ACC112 (cell line): ENCODE results near the gene SLC6A11.

ENCODE experiments used
- H2AFZ ChIP-seq: fragments of 200-600 bp; sonication (generic); one replicate; pipeline ENCODE4 v1.6.0; 2017; ENCODE audit warnings: antibody characterized with exemption, low read length; ENCODE audit not compliant: unreplicated experiment
- H3K27ac ChIP-seq: fragments of 200-600 bp; sonication (generic); 2 replicates; pipeline ENCODE4 v1.5.1; 2014; ENCODE audit warnings: low read depth, mild to moderate bottlenecking, antibody characterized with exemption, low read length, moderate library complexity
- H3K27me3 ChIP-seq: fragments of 200-600 bp; sonication (generic); 2 replicates; pipeline ENCODE4 v1.6.1; 2014; ENCODE audit warnings: mild to moderate bottlenecking, antibody characterized with exemption, low read length, moderate library complexity, mixed read lengths; ENCODE audit not compliant: insufficient read depth
- H3K36me3 ChIP-seq: fragments of 200-600 bp; sonication (generic); 2 replicates; pipeline ENCODE4 v1.6.1; 2016; ENCODE audit warnings: mild to moderate bottlenecking, antibody characterized with exemption, low read length, moderate library complexity, mixed read lengths; ENCODE audit not compliant: insufficient read depth
- H3K4me1 ChIP-seq: fragments of 200-600 bp; sonication (generic); one replicate; pipeline ENCODE4 v1.6.1; 2016; ENCODE audit warnings: low read length, mixed read lengths; ENCODE audit not compliant: insufficient read depth, unreplicated experiment, control insufficient read depth
- H3K4me3 ChIP-seq: fragments of 200-600 bp; sonication (generic); 2 replicates; pipeline ENCODE4 v1.5.1; 2014; ENCODE audit warnings: mild to moderate bottlenecking, low read depth, low read length
- H3K79me2 ChIP-seq: fragments of 200-600 bp; sonication (generic); one replicate; pipeline ENCODE4 v1.6.0; 2016; ENCODE audit warnings: low read length; ENCODE audit not compliant: control insufficient read depth, unreplicated experiment, insufficient read depth

SLC6A11 gene

DNA sequence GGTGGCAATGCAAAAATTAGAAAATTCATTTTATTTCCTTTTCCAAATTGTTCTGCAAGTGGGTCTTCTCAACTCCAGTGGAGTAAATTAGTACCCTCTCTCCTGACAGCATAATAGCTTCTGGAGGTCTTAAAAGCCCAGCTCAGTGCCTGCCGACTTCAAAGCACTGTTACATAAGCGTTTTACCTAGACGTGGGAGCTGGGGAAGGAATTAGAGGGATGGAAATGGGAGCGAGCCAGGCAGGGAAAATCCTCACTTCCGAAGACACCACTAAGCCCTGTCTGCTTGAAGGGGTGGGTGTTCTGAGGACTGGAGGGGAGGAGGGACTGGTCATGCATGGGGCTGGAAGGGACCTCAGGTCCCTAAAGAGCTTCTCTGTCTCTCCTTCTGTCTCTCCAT, 99.3 kb downstream of the SLC6A11 start:
- no peaks in the 10 kb centered on the region for H3K79me2 ChIP-seq
- H3K4me3 ChIP-seq, result no peak overlapping the region
- peaks cover 12% of the 10 kb centered on the region for H3K4me1 ChIP-seq
- no peak overlapping the region for H3K27ac ChIP-seq
- peaks cover 72% of the 10 kb centered on the region for H3K27me3 ChIP-seq
- H2AFZ ChIP-seq, result no peak overlapping the region
- H3K36me3 ChIP-seq, result no peaks in the 10 kb centered on the region

DNA sequence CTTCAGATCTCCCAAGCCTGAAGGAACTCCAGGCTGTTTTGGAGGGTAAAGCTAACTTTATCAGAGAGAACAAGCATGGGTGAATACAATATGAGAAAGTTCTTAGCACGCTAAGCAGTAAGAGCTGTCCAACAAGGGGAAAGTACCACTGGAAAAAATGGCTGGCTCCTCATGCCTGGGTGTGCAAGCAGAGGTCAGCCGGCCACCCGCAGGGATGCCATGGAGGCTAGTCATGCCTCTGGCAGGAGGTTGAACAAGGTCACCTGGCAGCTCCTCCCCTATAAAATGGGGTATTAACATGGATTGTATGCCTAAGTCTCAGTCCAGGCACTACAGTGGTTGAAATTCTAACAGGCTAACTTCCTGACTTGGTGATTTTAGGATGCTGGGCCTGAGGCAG, 101.1 kb downstream of the SLC6A11 start:
- Histone ChIP-seq H3K4me1 (peaks cover 12% of the 10 kb centered on the region), H3K36me3 (no peaks in the 10 kb centered on the region), H3K27ac (no peak overlapping the region; the same call in 1 of the 2 replicates), H3K27me3 (peaks cover 76% of the 10 kb centered on the region), H3K79me2 (no peaks in the 10 kb centered on the region), H2AFZ (no peak overlapping the region), H3K4me3 (no peak overlapping the region)

DNA sequence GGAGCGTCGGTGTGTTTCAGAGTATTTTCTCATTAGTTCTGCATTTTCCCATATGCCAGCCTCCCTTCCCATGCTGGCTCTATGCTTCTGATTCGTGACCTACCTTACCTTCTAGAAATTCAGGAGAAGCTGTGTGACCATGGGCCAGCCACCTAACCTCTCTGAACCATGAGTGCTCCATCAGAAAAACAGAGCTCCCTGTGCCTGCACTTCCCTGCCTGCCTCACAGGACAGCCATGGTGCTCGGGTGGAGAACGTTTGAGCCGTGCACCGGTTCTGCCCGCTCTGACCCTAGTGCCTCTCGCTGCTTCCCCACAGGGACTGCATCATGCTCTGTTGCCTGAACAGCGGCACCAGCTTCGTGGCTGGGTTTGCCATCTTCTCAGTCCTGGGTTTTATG, 102.0 kb downstream of the SLC6A11 start:
- Histone ChIP-seq H3K4me3 (no peak overlapping the region), H2AFZ (no peak overlapping the region), H3K4me1 (peaks cover 12% of the 10 kb centered on the region), H3K36me3 (no peaks in the 10 kb centered on the region), H3K79me2 (no peaks in the 10 kb centered on the region), H3K27me3 (peaks cover 75% of the 10 kb centered on the region), H3K27ac (no peak overlapping the region)

DNA sequence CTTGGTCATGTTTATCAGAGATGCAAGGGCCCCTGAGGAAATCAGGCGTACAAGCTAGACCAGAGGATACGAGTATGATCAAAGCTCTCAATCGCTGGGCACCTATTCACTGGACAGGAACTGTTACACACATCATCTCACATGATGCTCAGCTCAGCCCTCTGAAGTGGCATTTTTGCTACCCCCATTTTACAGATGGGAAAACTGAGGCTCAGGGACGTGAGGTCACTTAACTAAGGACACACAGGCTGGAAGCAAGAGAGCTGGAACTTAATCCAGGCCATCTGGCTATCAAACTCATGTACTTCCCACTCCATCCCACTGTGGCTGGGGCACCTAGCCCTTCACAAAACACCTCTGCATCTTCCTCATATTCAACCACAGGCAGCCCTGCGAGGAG, 103.6 kb downstream of the SLC6A11 start:
- Histone ChIP-seq H3K27me3 (peaks cover 75% of the 10 kb centered on the region), H3K36me3 (no peaks in the 10 kb centered on the region), H3K4me1 (peaks cover 12% of the 10 kb centered on the region), H3K4me3 (no peak overlapping the region), H3K79me2 (no peaks in the 10 kb centered on the region), H3K27ac (no peak overlapping the region), H2AFZ (no peak overlapping the region)

DNA sequence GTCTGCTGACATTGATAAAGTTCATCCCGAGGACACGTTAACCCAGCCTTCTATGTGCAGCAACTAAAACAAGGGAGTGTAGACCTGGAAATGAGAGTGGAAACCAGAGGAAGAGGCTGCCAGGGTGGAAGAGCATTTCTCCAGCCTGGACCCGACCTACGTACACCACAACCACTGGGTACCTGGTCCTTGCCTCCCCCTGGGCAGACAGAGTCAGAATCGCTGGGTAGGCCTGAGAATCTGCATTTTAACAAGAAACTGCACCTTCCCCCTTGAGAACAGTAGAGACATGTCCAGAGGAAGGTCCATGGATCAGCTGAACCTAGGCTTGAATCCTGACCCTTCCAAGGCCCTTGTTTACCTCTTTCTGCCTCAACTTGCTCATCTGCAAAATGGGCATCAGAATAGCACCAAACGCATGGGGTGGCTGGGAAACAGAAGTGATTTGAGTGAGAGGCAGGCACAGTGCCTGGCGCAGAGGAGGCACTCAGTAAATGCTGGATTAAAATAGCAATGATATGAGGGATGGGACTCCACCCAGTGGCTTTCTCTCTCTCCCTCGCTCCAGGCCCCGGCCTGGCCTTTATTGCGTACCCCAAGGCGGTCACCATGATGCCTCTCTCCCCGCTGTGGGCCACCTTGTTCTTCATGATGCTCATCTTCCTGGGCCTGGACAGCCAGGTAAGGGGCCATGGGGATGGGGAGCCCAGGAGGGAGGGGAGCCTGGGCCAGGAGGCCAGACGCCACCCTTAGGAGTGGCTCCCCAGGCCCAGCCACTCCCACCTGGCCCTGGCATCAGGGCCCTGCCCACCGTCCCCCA, 109.6 kb downstream of the SLC6A11 start:
- Histone ChIP-seq H3K27me3 (peaks cover 37% of the 10 kb centered on the region), H3K36me3 (no peaks in the 10 kb centered on the region)

DNA sequence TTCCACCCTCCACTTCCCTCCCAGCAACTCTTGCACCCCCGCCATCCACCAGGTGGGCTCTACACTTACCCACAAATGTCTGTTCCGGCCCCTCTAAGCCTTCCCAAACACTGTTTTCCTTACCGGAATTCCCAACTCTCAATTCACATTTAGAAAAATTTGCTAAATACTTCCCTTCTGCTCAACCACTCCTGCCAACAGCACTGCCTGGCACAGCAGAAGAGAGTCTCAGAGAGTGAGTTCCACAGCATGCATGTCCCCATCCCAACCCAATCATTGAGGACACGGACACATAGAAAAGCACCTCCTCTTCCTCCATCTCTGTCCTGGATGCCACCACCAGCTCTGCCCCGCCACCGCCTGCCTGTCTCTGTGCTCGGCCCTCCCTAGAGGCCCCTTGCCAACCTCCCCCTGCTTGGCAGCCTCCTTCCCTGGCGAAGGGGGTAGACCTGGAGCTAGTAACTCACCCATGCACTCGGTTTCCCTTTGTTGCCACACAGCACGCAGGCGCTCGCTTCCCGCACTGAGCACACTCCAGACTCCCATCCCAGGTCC, 110.3 kb downstream of the SLC6A11 start:
- H3K79me2 ChIP-seq, result no peaks in the 10 kb centered on the region
- H3K4me3 ChIP-seq, result no peak overlapping the region
- H3K27me3 ChIP-seq, result peaks cover 30% of the 10 kb centered on the region
- H2AFZ ChIP-seq, result no peak overlapping the region
- H3K27ac ChIP-seq, result no peak overlapping the region
- peaks cover 24% of the 10 kb centered on the region for H3K4me1 ChIP-seq
- H3K36me3 ChIP-seq, result no peaks in the 10 kb centered on the region

More for the DNA sequence above, 109.6 kb downstream of the SLC6A11 start:
- no peaks in the 10 kb centered on the region for H3K79me2 ChIP-seq
- no peak overlapping the region for H3K4me3 ChIP-seq
- H2AFZ ChIP-seq, result no peak overlapping the region
- H3K27ac ChIP-seq, result no peak overlapping the region
- H3K4me1 ChIP-seq, result peaks cover 24% of the 10 kb centered on the region

DNA sequence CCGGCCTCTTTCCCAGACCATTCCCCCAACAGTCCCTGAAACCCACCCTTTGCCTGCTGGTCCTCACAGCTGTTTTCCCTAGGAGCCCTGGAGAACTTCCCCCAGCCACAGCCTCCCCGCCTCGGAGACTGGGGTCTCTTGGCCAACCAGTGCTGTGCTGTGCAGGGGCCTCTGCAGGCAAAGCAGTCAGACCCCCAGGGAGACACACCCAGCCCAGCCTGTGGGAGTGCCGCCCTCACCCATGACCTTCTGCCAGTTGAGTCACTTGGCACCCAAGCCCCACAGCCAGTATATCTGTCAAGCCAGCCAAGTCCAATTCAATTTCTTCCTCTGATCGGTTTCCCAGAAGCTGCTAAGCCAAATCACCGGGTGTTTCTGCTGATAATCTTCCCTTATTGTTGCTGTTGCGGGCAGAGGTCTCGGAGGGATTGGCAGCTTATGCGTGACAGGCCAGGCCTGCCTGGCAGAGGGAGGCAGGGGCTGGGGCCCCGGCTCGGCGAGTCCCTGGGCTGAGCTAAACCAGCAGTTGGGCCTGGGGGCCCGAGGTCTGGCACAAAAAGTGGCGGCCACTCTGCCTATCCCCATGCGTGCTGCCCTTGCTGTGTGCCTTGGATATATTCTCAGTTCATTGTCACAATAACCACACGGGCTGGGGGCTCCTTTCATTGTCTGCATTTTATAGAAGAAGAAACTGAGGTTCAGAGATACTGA, 110.9 kb downstream of the SLC6A11 start:
- peaks cover 23% of the 10 kb centered on the region for H3K27me3 ChIP-seq
- H3K27ac ChIP-seq, result no peak overlapping the region
- no peak overlapping the region for H3K4me3 ChIP-seq
- no peaks in the 10 kb centered on the region for H3K79me2 ChIP-seq
- H3K36me3 ChIP-seq, result no peaks in the 10 kb centered on the region
- H3K4me1 ChIP-seq, result peaks cover 24% of the 10 kb centered on the region
- no peak overlapping the region for H2AFZ ChIP-seq

DNA sequence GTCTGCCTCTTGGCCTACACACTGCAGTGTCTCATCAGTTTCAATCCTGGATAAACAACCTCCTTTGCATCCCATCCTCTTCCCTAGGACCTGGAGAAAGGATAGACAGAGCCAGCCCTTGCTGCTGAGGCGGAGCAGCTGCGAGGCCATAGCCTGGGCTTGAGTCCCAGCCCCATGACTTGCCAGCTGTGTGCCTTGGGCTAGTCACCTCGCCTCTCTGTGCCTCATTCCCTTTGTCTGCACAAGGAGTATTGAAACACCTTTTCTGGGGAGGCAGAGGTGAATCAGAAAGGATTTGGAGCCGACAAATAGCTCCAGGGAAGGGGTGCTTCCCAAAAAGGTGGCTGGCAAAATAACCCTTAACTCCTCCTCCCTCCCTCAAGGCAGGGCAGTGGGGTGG, 111.5 kb downstream of the SLC6A11 start:
- Histone ChIP-seq H3K4me1 (peaks cover 24% of the 10 kb centered on the region), H2AFZ (no peak overlapping the region), H3K4me3 (no peak overlapping the region), H3K27me3 (peaks cover 18% of the 10 kb centered on the region), H3K79me2 (no peaks in the 10 kb centered on the region), H3K36me3 (no peaks in the 10 kb centered on the region), H3K27ac (no peak overlapping the region)

DNA sequence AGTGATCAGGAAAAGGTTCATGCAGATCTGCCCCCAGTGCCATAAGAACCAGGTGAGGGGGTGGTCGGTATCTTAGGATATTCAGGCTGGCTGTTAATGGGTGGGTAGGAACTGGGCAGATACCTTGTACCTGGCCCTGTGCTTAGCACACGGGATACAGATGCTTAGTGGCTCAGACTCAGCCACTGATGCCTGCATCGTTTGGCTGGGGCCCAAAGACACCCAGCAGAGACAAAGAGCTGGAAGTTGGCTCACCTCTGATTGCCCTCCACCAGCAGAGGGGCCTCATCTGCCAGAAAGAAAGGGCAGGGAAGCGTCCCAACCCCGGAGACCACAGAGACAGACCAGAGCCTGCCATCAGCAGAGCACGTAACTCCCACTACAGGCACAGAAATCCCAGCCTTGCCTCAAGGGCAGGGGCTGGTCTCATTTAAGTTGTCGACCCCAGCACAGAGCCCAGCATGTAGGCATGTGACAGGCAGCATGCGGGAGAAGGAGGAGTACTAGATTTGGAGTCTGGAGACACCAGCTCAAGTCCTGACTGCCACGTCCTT, 112.5 kb downstream of the SLC6A11 start:
- H3K4me1 ChIP-seq, result peaks cover 30% of the 10 kb centered on the region
- no peak overlapping the region for H2AFZ ChIP-seq
- H3K36me3 ChIP-seq, result no peaks in the 10 kb centered on the region
- H3K27me3 ChIP-seq, result peaks cover 10% of the 10 kb centered on the region; the same call in 1 of the 2 replicates
- no peak overlapping the region for H3K4me3 ChIP-seq
- H3K27ac ChIP-seq, result no peak overlapping the region
- H3K79me2 ChIP-seq, result no peaks in the 10 kb centered on the region

DNA sequence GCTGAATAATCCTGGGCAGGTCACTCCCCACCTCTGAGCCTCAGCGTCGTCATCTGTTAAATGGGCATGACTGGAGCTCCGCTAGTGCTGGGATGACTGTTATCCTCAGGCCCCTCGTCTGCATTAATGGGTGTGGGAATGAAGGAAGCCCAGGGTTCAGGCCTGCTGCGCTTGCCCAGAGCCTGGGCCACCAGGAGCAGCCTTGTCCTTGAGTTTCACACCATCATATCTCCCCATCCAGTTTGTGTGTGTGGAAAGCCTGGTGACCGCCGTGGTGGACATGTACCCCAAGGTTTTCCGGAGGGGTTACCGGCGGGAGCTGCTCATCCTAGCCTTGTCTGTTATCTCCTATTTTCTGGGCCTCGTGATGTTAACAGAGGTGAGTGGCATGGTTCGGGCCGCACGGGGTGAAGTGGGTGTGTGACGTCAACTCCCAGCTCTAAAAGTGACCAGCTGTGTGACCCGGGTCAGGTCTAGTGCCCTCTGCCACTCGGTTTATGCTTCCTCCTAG, 113.0 kb downstream of the SLC6A11 start:
- no peak overlapping the region for H2AFZ ChIP-seq
- H3K4me1 ChIP-seq, result peaks cover 35% of the 10 kb centered on the region
- no peak overlapping the region for H3K27ac ChIP-seq
- H3K79me2 ChIP-seq, result no peaks in the 10 kb centered on the region
- no peaks in the 10 kb centered on the region for H3K36me3 ChIP-seq
- H3K27me3 ChIP-seq, result peaks cover 6% of the 10 kb centered on the region; the same call in 1 of the 2 replicates
- no peak overlapping the region for H3K4me3 ChIP-seq
